Kidney (tissue), 14 donors: ENCODE data around the gene CDR2L. TPM values are rescaled to one million over a fixed set of nuclear protein-coding genes. Genes with fewer than 3 reads are reported as not detected.

Source experiments
- DNase-seq, 5 donors: peaks; one replicate each; pipeline ENCODE4 v3.0.0-alpha.2; 2013 to 2020
- FAIRE-seq: peaks from 2 replicates; lab custom pipeline; 2012; peaks lifted over from hg19 to GRCh38; lab: Jason Lieb, UNC
- H3K27ac ChIP-seq, 2 donors: one replicate each; pipeline ENCODE4 v1.7.0; 2013; ENCODE audit warnings: low read depth in 2 of 2, low read length in 2 of 2, inconsistent platforms in 1 of 2
- H3K27me3 ChIP-seq: one replicate; pipeline ENCODE4 v1.7.1; 2013; ENCODE audit warnings: low read length, inconsistent platforms; ENCODE audit not compliant: control insufficient read depth, insufficient read depth
- H3K36me3 ChIP-seq, 3 donors: one replicate each; pipeline versions ENCODE4 v1.7.0 to v1.7.1; 2013; ENCODE audit warnings: low read length in 3 of 3, control low read depth in 1 of 3, inconsistent platforms in 1 of 3; ENCODE audit not compliant: insufficient read depth in 3 of 3, control insufficient read depth in 2 of 3
- H3K4me1 ChIP-seq, 3 donors: one replicate each; pipeline versions ENCODE4 v1.7.0 to v1.7.1; 2013; ENCODE audit warnings: low read length in 3 of 3, inconsistent platforms in 1 of 3, low read depth in 1 of 3; ENCODE audit not compliant: control insufficient read depth in 2 of 3, insufficient read depth in 2 of 3
- H3K4me3 ChIP-seq, 3 donors: one replicate each; pipeline versions ENCODE4 v1.7.0 to v1.8.1; 2013; ENCODE audit warnings: low read length in 3 of 3, control low read depth in 1 of 3, inconsistent platforms in 1 of 3
- H3K9ac ChIP-seq, 3 donors: one replicate each; pipeline versions ENCODE4 v1.7.0 to v1.7.1; 2013; ENCODE audit warnings: low read length in 3 of 3, control low read depth in 1 of 3, inconsistent platforms in 1 of 3
- H3K9me3 ChIP-seq, 3 donors: one replicate each; pipeline versions ENCODE4 v1.7.0 to v1.7.1; 2013; ENCODE audit warnings: low read length in 3 of 3, control low read depth in 1 of 3, inconsistent platforms in 1 of 3; ENCODE audit not compliant: control insufficient read depth in 2 of 3, insufficient read depth in 1 of 3
- intact Hi-C: fragments of 100-400 bp; cut with DNase I; formaldehyde crosslinking; loops from one replicate; pipeline ENCODE4 v1.11.1; 2022
- polyA plus RNA-seq: library from polyadenylated mRNA; stranded (reverse); fragments of 350-450 nt; fragmentation: Illumina TruSeq; extraction: RNeasy Lipid Tissue Mini Kit (QIAGEN cat#74804); gene quantifications from one replicate; pipeline ENCODE4 v1.2.3, GENCODE V29; 2014; ENCODE audit warnings: low read depth, low replicate concordance; ENCODE audit not compliant: insufficient read depth
- total RNA-seq: library from RNA; stranded (reverse); fragmentation: NEBNext Ultra II Directional; extraction: Animal tissue kit (Norgen Biotek cat#: 25700); gene quantifications from one replicate; pipeline ENCODE4 v1.2.1, GENCODE V29; 2021
- TF ChIP-seq, protein P1 (sequence below): IDR thresholded peaks from 3 replicates; pipeline ENCODE4 v1.5.1; 2012; ENCODE audit warnings: mild to moderate bottlenecking, moderate library complexity, borderline replicate concordance; ENCODE audit not compliant: insufficient read depth; ENCODE audit errors: extremely low read depth
- donor health status: control.
- donor health status: control.
- donor health status: control.
- donor health status: control.
- donor health status: control.
- donor health status: DM: yes; HTN: yes; CAD: no.
- donor health status: Normal renal cell carcinoma (clear cell type).

Gene CDR2L
- total and polyA plus RNA-seq, 2 donors from 2014 or later = 12.5 to 29.3 TPM

DNA sequence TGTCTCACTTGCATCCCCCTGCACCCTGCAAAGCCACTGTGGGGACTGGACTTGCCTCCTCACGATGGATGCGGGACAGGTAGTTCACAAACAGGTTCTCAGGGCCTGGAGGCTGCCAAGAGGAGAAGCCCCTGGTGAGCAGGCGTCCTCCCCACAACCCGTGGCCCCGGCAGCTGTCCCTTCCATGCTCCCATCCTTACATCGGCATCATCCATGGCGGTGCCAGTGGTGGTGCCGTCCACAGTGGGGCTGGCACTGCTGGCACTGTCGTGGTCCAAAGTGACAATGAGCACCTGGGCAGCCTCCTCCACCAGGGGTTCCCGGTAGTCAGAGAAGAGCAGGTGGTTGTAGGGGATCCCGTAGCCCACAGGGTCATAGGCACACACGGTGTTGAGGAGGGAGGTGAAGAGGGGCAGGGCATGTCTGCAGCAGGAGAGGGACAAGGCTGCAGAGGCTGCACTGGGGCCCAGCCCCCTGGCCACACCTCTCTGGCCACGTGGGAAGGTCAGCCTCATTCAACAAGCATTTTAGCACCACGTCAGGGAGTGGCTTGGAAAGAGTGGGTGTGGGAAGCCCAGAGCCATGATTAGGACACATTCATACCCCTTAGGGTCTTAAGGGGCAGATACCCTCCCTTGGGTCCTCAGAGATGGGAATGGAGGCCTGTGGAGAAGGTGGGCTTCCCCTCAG, 27.5 kb upstream of the CDR2L start:
- intact Hi-C loops = no loop called here
- Histone ChIP-seq H3K27ac (no peak overlapping the region), H3K9me3 (no peaks in the 10 kb centered on the region), H3K4me3 (no peak overlapping the region), H3K9ac (no peak overlapping the region), H3K36me3 (no peaks in the 10 kb centered on the region), H3K27me3 (no peaks in the 10 kb centered on the region), H3K4me1 (peaks cover 0 to 2% (median 0%) of the 10 kb centered on the region in 3 donors)
- FAIRE-seq = no peak
- peak in 1 of 5 donors; percentile 55 for DNase-seq
- TF ChIP-seq, protein P1, sequence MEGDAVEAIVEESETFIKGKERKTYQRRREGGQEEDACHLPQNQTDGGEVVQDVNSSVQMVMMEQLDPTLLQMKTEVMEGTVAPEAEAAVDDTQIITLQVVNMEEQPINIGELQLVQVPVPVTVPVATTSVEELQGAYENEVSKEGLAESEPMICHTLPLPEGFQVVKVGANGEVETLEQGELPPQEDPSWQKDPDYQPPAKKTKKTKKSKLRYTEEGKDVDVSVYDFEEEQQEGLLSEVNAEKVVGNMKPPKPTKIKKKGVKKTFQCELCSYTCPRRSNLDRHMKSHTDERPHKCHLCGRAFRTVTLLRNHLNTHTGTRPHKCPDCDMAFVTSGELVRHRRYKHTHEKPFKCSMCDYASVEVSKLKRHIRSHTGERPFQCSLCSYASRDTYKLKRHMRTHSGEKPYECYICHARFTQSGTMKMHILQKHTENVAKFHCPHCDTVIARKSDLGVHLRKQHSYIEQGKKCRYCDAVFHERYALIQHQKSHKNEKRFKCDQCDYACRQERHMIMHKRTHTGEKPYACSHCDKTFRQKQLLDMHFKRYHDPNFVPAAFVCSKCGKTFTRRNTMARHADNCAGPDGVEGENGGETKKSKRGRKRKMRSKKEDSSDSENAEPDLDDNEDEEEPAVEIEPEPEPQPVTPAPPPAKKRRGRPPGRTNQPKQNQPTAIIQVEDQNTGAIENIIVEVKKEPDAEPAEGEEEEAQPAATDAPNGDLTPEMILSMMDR = no peak

DNA sequence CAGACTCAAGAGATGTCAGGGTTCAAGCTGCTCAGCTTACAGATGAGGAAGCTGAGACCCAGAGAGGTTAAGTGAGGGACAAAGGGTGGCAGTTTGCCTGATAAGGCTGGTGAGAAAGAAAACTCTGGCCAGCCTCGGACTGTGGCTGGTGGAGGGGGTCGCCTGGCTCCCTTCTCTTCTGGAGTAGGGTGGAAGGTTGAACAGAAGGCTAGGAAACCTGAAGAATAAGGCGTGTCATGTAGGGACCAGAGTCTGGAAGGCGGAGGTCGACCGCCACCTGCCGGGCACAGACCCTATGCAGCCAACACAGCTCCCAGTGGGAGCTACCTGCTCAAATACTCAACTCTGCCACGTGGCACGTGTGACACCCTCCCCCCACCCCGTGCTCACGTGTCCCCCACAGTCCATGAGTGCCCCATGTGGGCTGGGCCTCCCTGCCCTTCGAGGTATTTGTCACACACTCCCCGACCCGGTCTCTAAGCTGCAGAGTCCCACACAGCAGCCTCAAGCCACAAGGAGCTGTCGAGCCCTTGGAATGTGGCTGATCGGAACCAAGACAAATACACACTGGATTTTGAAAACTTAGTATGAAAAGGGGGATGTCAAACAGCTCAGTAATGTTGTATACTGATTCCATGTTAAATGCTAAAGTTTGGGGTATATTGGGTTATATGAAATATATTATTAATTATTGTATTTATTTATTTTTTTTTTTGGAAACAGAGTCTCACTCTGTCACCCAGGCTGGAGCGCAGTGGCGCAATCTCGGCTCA, 26.7 kb upstream of the CDR2L start:
- Histone ChIP-seq H3K27ac (no peak overlapping the region), H3K4me1 (peaks cover 0 to 2% (median 0%) of the 10 kb centered on the region in 3 donors), H3K36me3 (no peaks in the 10 kb centered on the region), H3K4me3 (no peak overlapping the region), H3K9me3 (no peaks in the 10 kb centered on the region), H3K27me3 (no peaks in the 10 kb centered on the region), H3K9ac (no peak overlapping the region)
- DNase-seq (peak in 4 of 5 donors; percentile 53 to 79 (median 76)), FAIRE-seq (no peak)
- TF ChIP-seq, protein P1 = no peak
- intact Hi-C loops = no loop called here

DNA sequence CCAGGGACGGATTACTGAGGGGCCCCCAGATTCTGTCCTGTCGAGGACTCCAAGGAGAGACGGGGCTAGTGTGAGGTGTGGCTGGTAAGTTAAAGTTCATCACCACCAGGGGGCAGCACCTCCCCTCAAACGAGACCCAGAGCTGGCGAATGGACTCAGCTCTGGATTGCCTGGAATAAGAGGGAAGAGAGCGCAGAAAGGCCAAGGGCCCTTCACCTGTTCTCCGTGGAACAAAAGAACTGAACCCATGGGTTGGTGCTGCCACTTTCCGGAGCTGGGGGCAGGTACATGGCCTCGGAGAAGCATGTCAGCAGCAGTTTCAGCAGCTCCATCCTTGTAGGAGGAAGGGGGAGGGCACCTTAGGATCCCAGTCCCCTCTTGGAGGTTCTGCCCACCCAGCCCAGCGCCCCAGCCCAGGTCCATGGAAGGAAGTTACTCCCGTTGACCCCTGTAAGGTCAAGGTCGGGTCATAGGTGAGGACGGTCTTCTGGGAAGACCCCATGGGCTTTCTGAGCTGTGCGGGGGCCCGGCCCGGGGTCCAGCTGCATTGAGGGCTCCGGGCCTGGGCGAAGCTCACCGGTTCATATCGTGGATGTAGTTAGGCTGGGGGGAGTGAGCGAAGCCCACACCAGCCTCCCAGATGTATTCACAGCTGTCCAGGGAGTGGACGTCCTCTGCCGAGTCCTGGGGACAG, 25.6 kb upstream of the CDR2L start:
- no peak overlapping the region for H3K27ac ChIP-seq
- peak overlapping the region in 1 of 3 donors; percentile 34 for H3K9ac ChIP-seq
- H3K9me3 ChIP-seq = no peaks in the 10 kb centered on the region
- FAIRE-seq (no peak), DNase-seq (peak; percentile 87 to 94 (median 91))
- intact Hi-C loops = no loop called here
- H3K4me3 ChIP-seq = no peak overlapping the region
- TF ChIP-seq, protein P1 = peak; percentile 83
- H3K4me1 ChIP-seq = peaks cover 0 to 2% (median 0%) of the 10 kb centered on the region in 3 donors
- no peaks in the 10 kb centered on the region for H3K36me3 ChIP-seq
- no peaks in the 10 kb centered on the region for H3K27me3 ChIP-seq
